ENCODE data around the gene EIF5A.

Gene EIF5A

DNA sequence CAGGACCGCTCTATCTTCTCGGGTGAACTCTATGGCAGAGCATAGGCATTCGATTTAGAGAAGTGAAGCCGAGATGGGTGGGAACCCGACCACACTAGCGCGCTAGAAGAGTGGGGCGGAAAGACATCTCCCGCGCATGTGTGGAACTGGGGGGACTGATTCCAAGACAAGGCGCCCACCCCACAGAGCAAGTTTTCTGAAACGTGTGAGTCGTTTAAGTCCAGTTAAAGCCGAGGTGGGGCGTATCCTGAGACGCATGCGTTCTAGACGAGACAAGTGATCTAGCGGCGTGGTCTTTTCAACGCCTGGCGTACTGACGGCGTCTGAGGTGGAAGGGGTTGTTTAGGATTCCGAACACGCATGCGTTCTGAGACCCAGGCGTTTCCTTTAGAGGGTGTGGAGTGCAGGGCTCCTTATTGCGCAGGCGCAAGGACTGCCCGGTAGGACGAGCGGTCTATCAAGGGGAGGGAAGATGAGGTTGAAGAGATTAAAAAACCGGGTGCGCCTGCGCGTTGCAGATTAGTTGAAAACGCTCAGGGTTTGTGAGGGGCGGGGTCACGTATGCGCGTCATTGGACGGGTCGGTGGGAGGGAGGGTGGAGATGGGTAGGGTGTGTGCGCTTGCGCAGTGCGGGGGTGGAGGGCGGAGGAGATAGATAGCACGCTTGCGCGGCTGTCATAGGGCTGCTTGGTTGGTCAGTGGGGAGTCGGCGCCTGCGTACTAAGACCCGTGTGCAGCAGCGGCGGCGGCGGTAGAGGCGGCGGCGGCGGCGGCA is at the start of gene EIF5A:
EIF5A (plus strand) TSS at position 718 of the 775 bp plus-strand sequence. CDS start 2,008 bp downstream, outside the sequence.
- peak; percentile 100 for DNase-seq (ENCODE audit: low read depth)

GRCh38 chr17:7258731-7259554 is 48.5 kb upstream of the EIF5A start:
- no peak for DNase-seq (ENCODE audit: low read depth)

GRCh38 chr17:7259555-7259889 is 47.9 kb upstream of the EIF5A start:
- DNase-seq (ENCODE audit: low read depth): no peak

GRCh38 chr17:7260151-7260550 is 47.3 kb upstream of the EIF5A start:
- DNase-seq (ENCODE audit: low read depth): no peak

GRCh38 chr17:7260651-7261378 is 46.6 kb upstream of the EIF5A start:
- no peak for DNase-seq (ENCODE audit: low read depth)

DNA sequence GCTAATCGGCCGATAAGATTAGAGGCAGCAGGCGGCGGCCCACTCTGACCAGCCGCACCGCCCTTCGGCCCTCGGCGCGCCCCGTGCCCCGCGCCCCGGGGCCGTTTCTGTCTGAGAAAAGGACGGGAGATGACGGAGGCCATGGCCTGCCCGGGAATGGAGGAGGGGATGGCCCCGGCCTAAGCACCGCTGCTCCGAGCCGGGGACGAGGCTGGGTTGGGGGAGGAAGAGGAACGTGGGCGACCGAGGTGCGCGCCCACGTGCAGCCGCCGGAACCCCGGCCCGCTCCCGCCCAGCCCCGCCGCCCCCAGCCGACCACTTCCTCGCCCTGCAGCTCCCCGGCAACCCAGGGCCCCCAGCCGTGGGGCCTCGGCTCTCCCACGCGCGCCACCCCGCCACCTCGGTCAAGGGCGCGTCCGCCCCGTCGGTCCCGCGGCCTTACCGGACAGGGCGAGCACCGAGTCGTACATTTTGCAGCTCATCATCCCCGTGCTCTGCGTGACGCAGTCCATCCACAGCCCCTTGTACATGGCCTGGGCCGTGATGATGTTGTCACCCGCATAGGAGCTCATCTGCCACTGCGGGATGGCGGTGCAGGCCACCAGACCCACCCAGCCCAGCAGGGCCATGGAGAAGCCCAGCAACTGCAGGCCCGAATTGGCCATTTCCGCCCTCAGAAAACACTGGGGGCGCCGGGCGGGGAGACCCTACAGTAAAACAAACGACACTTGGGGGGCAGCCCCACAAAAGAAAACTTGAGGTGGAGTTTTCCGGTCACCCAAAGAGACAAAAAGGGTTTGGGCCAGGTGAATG is 45.8 kb upstream of the EIF5A start:
- DNase-seq (ENCODE audit: low read depth): no peak

DNA sequence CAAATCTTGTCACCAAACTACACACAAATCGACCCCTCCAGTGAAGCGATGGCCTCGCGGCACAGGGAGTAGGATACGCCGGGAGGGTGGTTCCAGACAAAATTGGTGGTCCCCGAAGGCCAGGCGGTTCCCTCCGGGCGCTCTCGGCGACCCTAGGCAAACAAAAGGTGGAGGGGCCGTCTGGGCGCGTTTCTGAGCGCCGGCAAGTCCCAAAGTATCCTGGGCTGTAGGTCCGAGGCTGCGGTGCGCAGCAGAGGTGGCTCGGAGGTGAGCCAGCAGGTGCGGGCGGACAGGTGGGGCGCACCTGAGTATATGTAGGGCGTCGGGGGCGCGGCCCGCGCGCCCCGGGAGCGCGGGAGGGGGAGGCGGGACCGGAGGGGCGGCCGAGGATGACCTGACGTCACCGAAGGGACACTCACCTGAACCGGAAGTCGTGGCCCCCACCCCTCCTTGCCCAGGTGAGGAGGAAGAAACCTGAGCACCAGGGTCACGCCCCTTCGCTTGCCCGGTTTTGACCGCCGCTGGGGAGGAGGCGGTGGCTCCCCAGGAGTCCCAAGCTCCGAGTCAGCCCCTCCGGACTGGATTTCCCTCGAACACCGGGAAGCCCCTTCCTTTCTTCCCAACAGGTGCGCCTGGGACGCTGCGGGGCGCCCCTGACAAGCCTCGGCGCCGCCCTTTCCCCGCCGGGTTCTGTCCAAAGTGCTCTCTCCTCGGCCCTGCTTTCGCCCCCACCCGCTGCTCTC is 45.1 kb upstream of the EIF5A start, which contains the start of gene CLDN7:
CLDN7 (minus strand) TSS at position 287 of the 743 bp plus-strand sequence. CDS start 435 bp downstream, outside the sequence.
- no peak for DNase-seq (ENCODE audit: low read depth)

DNA sequence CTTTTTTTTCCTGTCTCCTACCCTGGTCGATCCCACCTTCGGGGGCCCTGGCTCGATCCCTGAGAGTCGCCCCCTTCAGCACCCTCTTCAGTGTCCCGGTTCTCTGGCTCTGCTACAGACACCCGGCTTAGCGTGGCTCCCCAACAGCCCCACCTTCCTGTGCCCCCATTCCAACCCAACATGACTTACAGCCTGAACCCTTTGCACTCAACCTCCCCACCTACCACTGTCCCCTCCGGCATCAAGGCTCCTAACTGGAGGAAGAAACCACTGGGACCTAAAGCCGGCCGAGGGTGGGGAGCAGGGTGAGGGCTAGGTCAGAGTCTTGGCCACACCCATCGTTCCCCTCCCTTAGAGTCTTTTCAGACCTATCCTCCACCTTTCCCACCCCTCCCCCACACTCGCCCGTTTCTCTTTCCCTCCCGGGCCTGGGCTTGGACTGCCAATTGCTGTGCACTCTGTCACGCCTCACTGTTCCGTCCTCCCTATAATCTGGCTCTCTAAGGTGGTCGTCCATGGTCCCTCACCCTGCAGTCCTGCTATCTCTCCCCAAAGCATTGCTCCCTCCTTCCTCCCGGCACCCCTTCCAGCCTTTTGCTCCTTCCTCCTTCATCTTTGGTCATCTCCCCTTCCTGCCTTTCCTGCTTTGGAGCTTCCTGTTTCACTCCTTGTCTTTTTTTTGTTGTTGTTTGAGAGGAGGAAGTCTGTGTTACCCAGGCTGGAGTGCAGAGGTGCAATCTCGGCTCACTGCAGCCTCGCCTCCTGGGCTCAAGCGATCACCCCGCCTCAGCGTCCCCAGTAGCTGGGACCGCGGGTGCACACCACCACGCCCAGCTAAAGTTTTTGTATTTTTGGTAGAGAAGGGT is 44.3 kb upstream of the EIF5A start:
- DNase-seq (ENCODE audit: low read depth): no peak

- DNase-seq (ENCODE audit: low read depth): no peak
Measured at GRCh38 chr17:7263801-7264078, 43.7 kb upstream of the EIF5A start.

DNA sequence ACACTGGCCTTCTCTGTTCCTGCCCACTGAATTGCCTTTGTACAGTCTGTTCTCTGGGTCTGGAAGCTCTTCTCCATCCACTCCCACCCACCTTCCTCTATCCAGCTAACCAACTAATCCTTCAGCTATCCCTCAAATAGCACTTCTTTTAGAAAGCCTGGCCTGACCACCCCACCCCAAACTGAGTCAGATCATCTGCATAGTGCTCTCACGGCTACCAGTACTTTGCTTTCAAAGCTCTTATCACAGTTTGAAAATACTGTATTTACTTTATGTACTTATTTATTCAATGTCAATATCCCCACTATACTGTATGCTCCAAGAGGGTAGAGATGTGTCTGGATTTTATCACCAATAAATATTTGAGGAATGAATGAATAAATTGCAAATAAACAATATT is 40.6 kb upstream of the EIF5A start:
- DNase-seq (ENCODE audit: low read depth): no peak

- no peak for DNase-seq (ENCODE audit: low read depth)
Measured at GRCh38 chr17:7279448-7279847, 28.0 kb upstream of the EIF5A start.

DNA sequence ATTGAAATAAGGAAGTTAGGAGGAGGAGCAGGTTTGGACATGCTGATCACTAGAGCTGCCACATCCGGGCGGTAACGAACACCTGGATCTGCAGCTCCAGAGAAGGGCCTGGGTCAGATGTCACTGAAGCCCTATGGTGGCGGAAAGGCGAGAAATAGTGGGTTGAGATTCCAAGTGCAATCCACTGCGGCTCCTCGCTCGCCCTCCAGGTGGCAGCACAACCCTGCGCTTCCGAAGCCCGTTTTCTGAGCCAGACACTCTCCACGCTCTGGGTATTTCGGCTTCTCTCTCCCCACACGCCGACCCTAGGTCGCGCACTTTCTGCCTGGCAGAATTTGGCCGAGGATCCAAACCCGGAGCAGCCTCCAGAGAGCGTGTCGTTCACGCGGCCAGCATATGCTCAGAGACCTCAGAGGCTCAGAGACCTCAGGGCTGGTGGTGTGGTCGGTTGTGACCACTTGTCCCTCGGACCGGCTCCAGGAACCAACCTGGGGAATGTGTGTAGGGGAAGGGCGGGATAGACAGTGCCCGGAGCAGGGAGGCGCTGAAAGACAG is 26.8 kb upstream of the EIF5A start:
- peak; percentile 50 for DNase-seq (ENCODE audit: low read depth)

GRCh38 chr17:7281074-7281952 is 26.1 kb upstream of the EIF5A start, which contains the start of gene SLC2A4:
SLC2A4 (plus strand) TSS chr17:7281718; CDS start chr17:7281935, 217 bp downstream.
- peak; percentile 82 for DNase-seq (ENCODE audit: low read depth)

GRCh38 chr17:7281953-7282751 is 25.3 kb upstream of the EIF5A start:
- no peak for DNase-seq (ENCODE audit: low read depth)

GRCh38 chr17:7282752-7283321 is 24.6 kb upstream of the EIF5A start:
- no peak for DNase-seq (ENCODE audit: low read depth)

GRCh38 chr17:7283471-7284216 is 23.8 kb upstream of the EIF5A start:
- DNase-seq (ENCODE audit: low read depth): no peak

- DNase-seq (ENCODE audit: low read depth): no peak
Measured at GRCh38 chr17:7284911-7285310, 22.5 kb upstream of the EIF5A start.

All from HS-5 (cell line).